Vagina (tissue), 2 donors: Measurements from ENCODE around the gene MARF1. TPM values are rescaled to one million over a fixed set of nuclear protein-coding genes. Genes with fewer than 3 reads are reported as not detected.

ENCODE experiments used
- DNase-seq, 2 donors: peaks; one replicate each; pipeline ENCODE4 v3.0.0-alpha.2; 2017; ENCODE audit errors: extremely low spot score in 2 of 2
- H3K27ac ChIP-seq: fragments of 200-600 bp; sonication (generic); one replicate; pipeline ENCODE4 v1.5.1; 2019
- H3K27me3 ChIP-seq: fragments of 200-600 bp; sonication (generic); one replicate; pipeline ENCODE4 v1.5.1; 2019
- H3K36me3 ChIP-seq, 2 donors: fragments of 200-600 bp; sonication (generic); one replicate each; pipeline ENCODE4 v1.5.1; 2017 to 2019
- H3K4me1 ChIP-seq: fragments of 200-600 bp; sonication (generic); one replicate; pipeline ENCODE4 v1.5.1; 2019
- H3K4me3 ChIP-seq, 2 donors: fragments of 200-600 bp; sonication (generic); 1 replicate in 1 of 2; 2 replicates in 1 of 2; pipeline ENCODE4 v1.5.1; 2016 to 2019
- H3K9me3 ChIP-seq: fragments of 200-600 bp; sonication (generic); one replicate; pipeline ENCODE4 v1.5.1; 2019
- POLR2A ChIP-seq, 2 donors: fragments of 450-650 bp; IDR thresholded peaks; one replicate each; pipeline ENCODE4 v1.6.1; 2017; ENCODE audit warnings: antibody characterized with exemption in 2 of 2, mild to moderate bottlenecking in 2 of 2, moderate library complexity in 2 of 2
- POLR2AphosphoS5 ChIP-seq, 2 donors: sonication (generic); formaldehyde crosslinking; IDR thresholded peaks; one replicate each; pipeline ENCODE4 v1.9.0; 2017; ENCODE audit warnings: antibody characterized with exemption in 2 of 2, mild to moderate bottlenecking in 2 of 2, low read depth in 1 of 2; ENCODE audit not compliant: insufficient read depth in 1 of 2
- intact Hi-C: fragments of 100-400 bp; cut with DNase I; formaldehyde crosslinking; loops from one replicate; pipeline ENCODE4 v1.15.1; 2023
- total RNA-seq: library from RNA; depleted of rRNA; stranded (reverse); fragments of >200 nt; gene quantifications from one replicate; pipeline ENCODE4 v1.2.3, GENCODE V29; 2016
- TF ChIP-seq, protein P1 (sequence below), 3 experiments: fragments of 450-650 bp in 2 of 3; fragments of 200-600 bp in 1 of 3; sonication (generic) in 1 of 3; IDR thresholded peaks; one replicate each; pipeline ENCODE4 v1.5.1; 2017 to 2019; ENCODE audit warnings: antibody characterized with exemption in 3 of 3, mild to moderate bottlenecking in 2 of 3, moderate library complexity in 2 of 3

The MARF1 gene
- total RNA-seq, 1 donor from 2014 or later: 39.0 TPM

DNA sequence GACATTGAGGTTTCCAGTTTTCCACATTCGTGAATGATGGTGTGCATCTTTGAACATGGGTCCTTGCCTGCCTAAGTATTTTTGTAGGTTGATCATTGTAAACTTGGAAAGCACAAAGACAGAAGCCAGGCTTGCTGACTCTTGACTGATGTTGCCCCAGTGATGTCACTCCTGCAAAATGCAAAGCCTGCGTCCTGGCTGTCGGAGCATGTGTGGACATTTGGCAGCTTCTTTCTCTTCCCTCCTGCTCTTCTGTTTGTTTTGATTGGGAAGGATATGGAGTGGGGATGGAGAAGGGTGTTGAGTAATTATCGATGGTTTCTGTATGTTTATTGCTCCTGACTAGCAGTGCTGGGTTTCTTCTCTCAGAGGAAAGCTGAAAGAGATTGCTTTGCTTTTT, 10.3 kb upstream of the MARF1 start:
- no peak for DNase-seq
- Histone ChIP-seq H3K4me3 (no peak overlapping the region), H3K36me3 (no peaks in the 10 kb centered on the region), H3K9me3 (no peaks in the 10 kb centered on the region), H3K27ac (peak overlapping the region; percentile 53), H3K27me3 (no peaks in the 10 kb centered on the region), H3K4me1 (peaks cover 34% of the 10 kb centered on the region)
- TF ChIP-seq, protein P1, sequence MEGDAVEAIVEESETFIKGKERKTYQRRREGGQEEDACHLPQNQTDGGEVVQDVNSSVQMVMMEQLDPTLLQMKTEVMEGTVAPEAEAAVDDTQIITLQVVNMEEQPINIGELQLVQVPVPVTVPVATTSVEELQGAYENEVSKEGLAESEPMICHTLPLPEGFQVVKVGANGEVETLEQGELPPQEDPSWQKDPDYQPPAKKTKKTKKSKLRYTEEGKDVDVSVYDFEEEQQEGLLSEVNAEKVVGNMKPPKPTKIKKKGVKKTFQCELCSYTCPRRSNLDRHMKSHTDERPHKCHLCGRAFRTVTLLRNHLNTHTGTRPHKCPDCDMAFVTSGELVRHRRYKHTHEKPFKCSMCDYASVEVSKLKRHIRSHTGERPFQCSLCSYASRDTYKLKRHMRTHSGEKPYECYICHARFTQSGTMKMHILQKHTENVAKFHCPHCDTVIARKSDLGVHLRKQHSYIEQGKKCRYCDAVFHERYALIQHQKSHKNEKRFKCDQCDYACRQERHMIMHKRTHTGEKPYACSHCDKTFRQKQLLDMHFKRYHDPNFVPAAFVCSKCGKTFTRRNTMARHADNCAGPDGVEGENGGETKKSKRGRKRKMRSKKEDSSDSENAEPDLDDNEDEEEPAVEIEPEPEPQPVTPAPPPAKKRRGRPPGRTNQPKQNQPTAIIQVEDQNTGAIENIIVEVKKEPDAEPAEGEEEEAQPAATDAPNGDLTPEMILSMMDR (IDR thresholded peaks at IDR 0.05): no peak
- peak in 1 of 2 donors; percentile 56 for TF ChIP-seq POLR2AphosphoS5 (IDR thresholded peaks at IDR 0.05; ENCODE audit: insufficient read depth in 1 of 2, low read depth in 1 of 2)
- intact Hi-C loops: loop anchor here (2.0 kb wide), 1 partner anchor 62 kb away; no protein-coding TSS in a partner anchor

DNA sequence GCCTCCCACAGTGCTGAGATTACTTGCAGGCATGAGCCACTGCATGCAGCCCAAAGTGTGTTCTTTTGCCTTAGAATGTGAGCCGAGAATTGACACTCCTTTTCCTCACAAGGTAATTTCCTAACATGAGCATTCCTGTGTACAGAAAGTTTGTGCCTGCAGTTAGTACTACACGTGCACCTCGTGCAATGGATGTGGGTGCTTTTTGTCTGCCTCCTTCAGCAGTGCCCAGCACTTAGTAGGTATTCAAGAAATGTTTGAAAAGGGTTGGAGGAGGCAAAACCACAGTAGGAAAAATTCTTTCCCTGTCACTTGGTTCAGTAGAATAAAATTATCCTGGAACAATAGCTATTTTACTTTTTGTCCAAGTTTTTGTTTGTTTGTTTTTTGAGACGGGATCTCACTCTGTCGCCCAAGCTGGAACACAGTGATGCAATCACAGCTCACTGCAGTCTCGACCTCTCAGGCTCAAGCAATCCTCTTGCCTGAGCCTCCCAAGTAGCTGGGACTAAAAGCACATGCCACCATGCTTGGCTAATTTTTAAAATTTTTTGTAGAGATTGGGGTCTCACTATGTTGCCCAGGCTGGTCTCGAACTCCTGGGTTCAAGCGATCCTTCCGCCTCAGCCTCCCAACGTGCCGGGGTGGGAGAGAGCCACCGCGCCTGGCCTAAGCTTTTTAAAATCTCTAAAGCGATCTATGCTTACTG, 9.5 kb upstream of the MARF1 start:
- H3K27me3 ChIP-seq: no peaks in the 10 kb centered on the region
- TF ChIP-seq POLR2AphosphoS5 (IDR thresholded peaks at IDR 0.05; ENCODE audit: insufficient read depth in 1 of 2, low read depth in 1 of 2) (no peak), POLR2A (IDR thresholded peaks at IDR 0.05) (no peak)
- TF ChIP-seq, protein P1 (IDR thresholded peaks at IDR 0.05): no peak
- H3K4me3 ChIP-seq: no peak overlapping the region
- peaks cover 34% of the 10 kb centered on the region for H3K4me1 ChIP-seq
- no peak for DNase-seq
- peak overlapping the region; percentile 53 for H3K27ac ChIP-seq
- H3K36me3 ChIP-seq: no peaks in the 10 kb centered on the region
- no peaks in the 10 kb centered on the region for H3K9me3 ChIP-seq
- intact Hi-C loops: loop anchor here (2.0 kb wide), 1 partner anchor 62 kb away; no protein-coding TSS in a partner anchor

DNA sequence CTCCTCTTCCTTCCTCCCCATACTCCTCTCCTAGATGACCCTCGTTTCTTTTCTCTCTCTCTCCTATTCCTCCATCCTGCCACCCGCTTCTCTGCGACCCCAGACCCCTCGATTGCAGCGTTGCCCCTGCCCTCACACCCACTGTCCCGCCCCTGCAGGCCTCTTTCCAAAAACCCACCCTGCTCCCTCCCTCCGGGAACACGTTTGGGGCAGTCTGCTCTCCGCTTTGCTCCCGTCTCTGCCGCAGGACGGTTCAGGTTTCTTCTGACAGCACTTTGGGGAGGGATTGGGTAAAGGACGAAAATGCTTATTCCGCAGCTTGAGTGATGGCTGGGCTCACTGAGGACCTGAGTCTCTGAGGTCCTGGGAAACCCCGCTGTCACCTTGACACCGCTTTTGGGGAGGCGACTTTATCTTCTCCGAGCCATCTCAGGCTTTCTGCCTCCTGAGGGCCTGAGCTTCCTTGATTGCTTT, 7.8 kb upstream of the MARF1 start:
- peak overlapping the region; percentile 95 for H3K27ac ChIP-seq
- no peaks in the 10 kb centered on the region for H3K27me3 ChIP-seq
- H3K36me3 ChIP-seq: no peaks in the 10 kb centered on the region
- H3K9me3 ChIP-seq: no peaks in the 10 kb centered on the region
- H3K4me1 ChIP-seq: peaks cover 34% of the 10 kb centered on the region
- peak overlapping the region; percentile 86 to 94 for H3K4me3 ChIP-seq
- TF ChIP-seq POLR2AphosphoS5 (IDR thresholded peaks at IDR 0.05; ENCODE audit: insufficient read depth in 1 of 2, low read depth in 1 of 2) (peak in 1 of 2 donors; percentile 14), POLR2A (IDR thresholded peaks at IDR 0.05) (no peak)
- TF ChIP-seq, protein P1 (IDR thresholded peaks at IDR 0.05): no peak
- intact Hi-C loops: no loop called here
- no peak for DNase-seq

DNA sequence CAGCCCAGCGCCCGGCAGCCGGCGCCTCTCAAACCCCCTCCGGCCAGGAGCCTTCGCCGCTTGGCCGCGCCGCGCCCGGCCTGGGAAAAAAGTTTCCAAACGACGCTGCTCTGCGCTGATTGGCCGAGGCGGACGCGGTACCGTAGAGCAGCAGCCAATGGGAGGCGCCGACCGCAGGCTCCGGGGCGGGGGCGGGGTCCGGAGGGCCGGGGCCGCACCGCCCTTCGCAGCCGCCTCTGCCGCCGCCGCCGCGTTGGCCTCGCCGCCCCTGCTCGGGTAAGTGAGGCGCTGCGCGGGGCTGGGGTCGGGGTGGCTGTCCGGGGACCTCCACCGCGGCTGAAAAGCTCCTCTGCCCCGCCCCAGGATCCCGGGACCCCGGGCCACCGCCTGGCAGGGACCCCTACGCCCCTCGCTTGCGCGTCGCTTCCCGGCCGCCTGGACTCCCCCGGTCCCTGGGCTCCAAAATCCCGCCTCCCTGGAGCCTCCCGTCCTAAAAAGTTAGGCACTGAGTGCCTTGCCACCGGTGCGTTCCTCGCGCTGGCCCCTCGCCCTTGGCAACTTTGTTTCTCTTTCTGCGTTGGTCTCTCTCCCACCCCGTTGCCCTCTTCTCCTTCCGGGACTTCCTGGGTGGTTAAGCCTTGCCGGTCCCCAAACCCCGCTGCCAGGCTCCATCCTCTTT, 7.2 kb upstream of the MARF1 start, which contains the start of gene NDE1:
NDE1 (plus strand) TSS at position 227 of the 679 bp plus-strand sequence. CDS start 14,534 bp downstream, outside the sequence.
- H3K27ac ChIP-seq: peak within 1 kb of the TSS; percentile 95
- no peaks in the 10 kb centered on the region for H3K9me3 ChIP-seq
- TF ChIP-seq, protein P1 (IDR thresholded peaks at IDR 0.05): no peak
- TF ChIP-seq POLR2AphosphoS5 (IDR thresholded peaks at IDR 0.05; ENCODE audit: insufficient read depth in 1 of 2, low read depth in 1 of 2) (peak in 1 of 2 donors; percentile 76), POLR2A (IDR thresholded peaks at IDR 0.05) (peak in 1 of 2 donors; percentile 75)
- intact Hi-C loops: no loop called here
- peaks cover 34% of the 10 kb centered on the region for H3K4me1 ChIP-seq
- no peaks in the 10 kb centered on the region for H3K27me3 ChIP-seq
- no peaks in the 10 kb centered on the region for H3K36me3 ChIP-seq
- peak within 1 kb of the TSS; percentile 86 to 94 for H3K4me3 ChIP-seq
- no peak for DNase-seq
